Liver (tissue), 9 donors: ENCODE data around the gene TRIO. TPM values are rescaled to one million over a fixed set of nuclear protein-coding genes. Genes with fewer than 3 reads are reported as not detected.

Source experiments
- DNase-seq: peaks from one replicate; pipeline ENCODE4 v3.0.0-alpha.2; 2017; ENCODE audit warnings: low spot score
- H3K27ac ChIP-seq, 2 donors: one replicate each; pipeline ENCODE4 v1.7.0; 2013; ENCODE audit warnings: inconsistent platforms in 2 of 2, low read length in 2 of 2, control low read depth in 1 of 2, low read depth in 1 of 2, mild to moderate bottlenecking in 1 of 2
- H3K27me3 ChIP-seq, 4 donors: one replicate each; pipeline versions ENCODE4 v1.6.1 to v1.7.0; 2013; ENCODE audit warnings: low read length in 3 of 4, inconsistent platforms in 1 of 4, mild to moderate bottlenecking in 1 of 4, moderate library complexity in 1 of 4; ENCODE audit not compliant: control insufficient read depth in 4 of 4, insufficient read depth in 4 of 4
- H3K36me3 ChIP-seq, 4 donors: one replicate each; pipeline versions ENCODE4 v1.6.1 to v1.7.0; 2013; ENCODE audit warnings: low read length in 3 of 4, mild to moderate bottlenecking in 3 of 4, low read depth in 1 of 4, moderate library complexity in 1 of 4; ENCODE audit not compliant: control insufficient read depth in 4 of 4, insufficient read depth in 3 of 4
- H3K4me1 ChIP-seq, 4 donors: one replicate each; pipeline versions ENCODE4 v1.6.1 to v1.7.0; 2013; ENCODE audit warnings: low read length in 3 of 4, mild to moderate bottlenecking in 3 of 4, moderate library complexity in 1 of 4; ENCODE audit not compliant: control insufficient read depth in 4 of 4, insufficient read depth in 4 of 4
- H3K4me3 ChIP-seq, 3 donors: one replicate each; pipeline versions ENCODE4 v1.6.1 to v1.7.0; 2013; ENCODE audit warnings: low read length in 3 of 3, control low read depth in 1 of 3, low read depth in 1 of 3, mild to moderate bottlenecking in 1 of 3
- H3K9ac ChIP-seq, 2 donors: one replicate each; pipeline ENCODE4 v1.7.0; 2013; ENCODE audit warnings: low read length in 2 of 2, mild to moderate bottlenecking in 2 of 2, moderate library complexity in 2 of 2, control low read depth in 1 of 2, low read depth in 1 of 2
- H3K9me3 ChIP-seq, 4 donors: one replicate each; pipeline versions ENCODE4 v1.6.1 to v1.7.0; 2013; ENCODE audit warnings: low read length in 3 of 4; ENCODE audit not compliant: control insufficient read depth in 4 of 4
- EGR1 ChIP-seq, 2 donors: IDR thresholded peaks; 2 replicates each; pipeline ENCODE4 v1.6.1; 2016 to 2018; ENCODE audit warnings: antibody characterized with exemption in 2 of 2, low read depth in 2 of 2
- FOXA1 ChIP-seq: IDR thresholded peaks from 2 replicates; pipeline ENCODE4 v1.6.1; 2016; ENCODE audit warnings: antibody characterized with exemption
- FOXA2 ChIP-seq: IDR thresholded peaks from 2 replicates; pipeline ENCODE4 v1.6.1; 2016; ENCODE audit warnings: antibody characterized with exemption
- GABPA ChIP-seq, 2 donors: IDR thresholded peaks in 1 of 2; conservative IDR thresholded peaks in 1 of 2; 2 replicates each; pipeline ENCODE4 v1.6.1; 2016; ENCODE audit warnings: antibody characterized with exemption in 2 of 2, mild to moderate bottlenecking in 1 of 2, moderate library complexity in 1 of 2
- HNF4A ChIP-seq, 2 donors: conservative IDR thresholded peaks; 2 replicates each; pipeline ENCODE4 v1.6.1; 2016; ENCODE audit warnings: antibody characterized with exemption in 2 of 2, mild to moderate bottlenecking in 2 of 2
- HNF4G ChIP-seq: IDR thresholded peaks from 2 replicates; pipeline ENCODE4 v1.6.1; 2016; ENCODE audit warnings: antibody characterized with exemption
- JUND ChIP-seq, 2 donors: IDR thresholded peaks; 2 replicates each; pipeline ENCODE4 v1.6.1; 2016; ENCODE audit warnings: antibody characterized with exemption in 2 of 2
- NR2F2 ChIP-seq: IDR thresholded peaks from 2 replicates; pipeline ENCODE4 v1.6.1; 2016; ENCODE audit warnings: antibody characterized with exemption
- RAD21 ChIP-seq, 2 donors: IDR thresholded peaks; 2 replicates each; pipeline ENCODE4 v1.6.1; 2016; ENCODE audit warnings: antibody characterized with exemption in 2 of 2, mild to moderate bottlenecking in 2 of 2
- RXRA ChIP-seq, 2 donors: IDR thresholded peaks; 2 replicates each; pipeline ENCODE4 v1.6.1; 2017 to 2018; ENCODE audit warnings: antibody characterized with exemption in 2 of 2, mild to moderate bottlenecking in 1 of 2
- SP1 ChIP-seq: IDR thresholded peaks from 2 replicates; pipeline ENCODE4 v1.6.1; 2018; ENCODE audit warnings: antibody characterized with exemption, mild to moderate bottlenecking
- TAF1 ChIP-seq: conservative IDR thresholded peaks from 2 replicates; pipeline ENCODE4 v1.6.1; 2016; ENCODE audit warnings: antibody characterized with exemption, mild to moderate bottlenecking
- YY1 ChIP-seq: IDR thresholded peaks from 2 replicates; pipeline ENCODE4 v1.6.1; 2016; ENCODE audit warnings: antibody characterized with exemption, mild to moderate bottlenecking
- WGBS: extraction: QIAGEN DNeasy Blood & Tissue Kit; methylation state at CpG from one replicate; pipeline ENCODE4 v1.1.7; 2013; 5-methylcytosine and 5-hydroxymethylcytosine counted together
- polyA plus RNA-seq, 2 donors: library from polyadenylated mRNA; stranded (reverse) in 1 of 2; unstranded in 1 of 2; fragments of 200-250 nt in 1 of 2; fragments of >200 nt in 1 of 2; fragmentation: Nextera tagmentation in 1 of 2; extraction: Ambion mirVana in 1 of 2; gene quantifications; one replicate each; pipeline versions ENCODE4 v1.2.1 to v1.2.3, GENCODE V29; 2013 to 2015
- total RNA-seq, 2 donors: library from RNA; depleted of rRNA; stranded (reverse); fragments of >200 nt; gene quantifications; one replicate each; pipeline ENCODE4 v1.2.3, GENCODE V29; 2014
- TF ChIP-seq, protein P1 (sequence below): IDR thresholded peaks from 2 replicates; pipeline ENCODE4 v1.6.1; 2016; ENCODE audit warnings: antibody characterized with exemption
- TF ChIP-seq, protein P2 (sequence below): IDR thresholded peaks from 2 replicates; pipeline ENCODE4 v1.6.1; 2016; ENCODE audit warnings: antibody characterized with exemption, mild to moderate bottlenecking
- TF ChIP-seq, protein P3 (sequence below): fragments of 150-350 bp; IDR thresholded peaks from 2 replicates; pipeline ENCODE4 v1.5.1; 2017; ENCODE audit warnings: improper control_type of control experiment, low read depth, low read length; ENCODE audit not compliant: missing input control
- TF ChIP-seq, protein P4 (sequence below): IDR thresholded peaks from 2 replicates; pipeline ENCODE4 v1.6.1; 2016; ENCODE audit warnings: antibody characterized with exemption
- TF ChIP-seq, protein P5 (sequence below): IDR thresholded peaks from 2 replicates; pipeline ENCODE4 v1.6.1; 2016; ENCODE audit warnings: antibody characterized with exemption
- donor health status: healthy.
- donor health status: healthy.
- donor health status: healthy.
- donor health status: healthy.
- donor health status: healthy.

Gene TRIO
- total and polyA plus RNA-seq, 4 donors = 8.5 to 86.2 (median 16.0) TPM

DNA sequence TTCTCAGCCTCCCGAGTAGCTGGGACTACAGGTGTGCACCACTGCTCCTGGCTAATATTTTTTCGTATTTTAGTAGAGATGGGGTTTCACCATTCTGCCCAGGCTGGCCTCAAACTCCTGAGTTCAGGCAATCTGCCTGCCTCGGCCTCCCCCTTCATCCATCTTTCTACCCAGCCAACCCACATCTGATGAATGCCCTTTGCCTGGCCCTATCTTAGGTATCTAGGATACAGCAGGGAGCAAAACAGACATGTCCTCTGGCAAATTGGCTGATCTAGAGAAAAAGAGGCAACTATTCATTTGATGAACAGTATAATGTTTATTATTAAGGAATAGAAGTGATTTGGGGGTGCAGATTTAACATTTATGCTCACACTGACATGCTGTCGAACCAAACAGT, 123.0 kb downstream of the TRIO start:
- H3K4me3 ChIP-seq = no peak overlapping the region
- no peaks in the 10 kb centered on the region for H3K27me3 ChIP-seq
- H3K9ac ChIP-seq = no peak overlapping the region
- TF ChIP-seq RAD21 (IDR thresholded peaks at IDR 0.05) = no peak
- TF ChIP-seq RXRA (IDR thresholded peaks at IDR 0.05) = no peak
- TF ChIP-seq, protein P1, sequence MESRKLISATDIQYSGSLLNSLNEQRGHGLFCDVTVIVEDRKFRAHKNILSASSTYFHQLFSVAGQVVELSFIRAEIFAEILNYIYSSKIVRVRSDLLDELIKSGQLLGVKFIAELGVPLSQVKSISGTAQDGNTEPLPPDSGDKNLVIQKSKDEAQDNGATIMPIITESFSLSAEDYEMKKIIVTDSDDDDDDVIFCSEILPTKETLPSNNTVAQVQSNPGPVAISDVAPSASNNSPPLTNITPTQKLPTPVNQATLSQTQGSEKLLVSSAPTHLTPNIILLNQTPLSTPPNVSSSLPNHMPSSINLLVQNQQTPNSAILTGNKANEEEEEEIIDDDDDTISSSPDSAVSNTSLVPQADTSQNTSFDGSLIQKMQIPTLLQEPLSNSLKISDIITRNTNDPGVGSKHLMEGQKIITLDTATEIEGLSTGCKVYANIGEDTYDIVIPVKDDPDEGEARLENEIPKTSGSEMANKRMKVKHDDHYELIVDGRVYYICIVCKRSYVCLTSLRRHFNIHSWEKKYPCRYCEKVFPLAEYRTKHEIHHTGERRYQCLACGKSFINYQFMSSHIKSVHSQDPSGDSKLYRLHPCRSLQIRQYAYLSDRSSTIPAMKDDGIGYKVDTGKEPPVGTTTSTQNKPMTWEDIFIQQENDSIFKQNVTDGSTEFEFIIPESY = no peak
- TF ChIP-seq JUND (IDR thresholded peaks at IDR 0.05) = no peak
- TF ChIP-seq EGR1 (IDR thresholded peaks at IDR 0.05; ENCODE audit: low read depth in 2 of 2) = no peak
- no peak for TF ChIP-seq GABPA (IDR thresholded peaks at IDR 0.05 in 1 of 2, conservative IDR thresholded peaks at IDR 0.05 in 1 of 2)
- TF ChIP-seq, protein P2, sequence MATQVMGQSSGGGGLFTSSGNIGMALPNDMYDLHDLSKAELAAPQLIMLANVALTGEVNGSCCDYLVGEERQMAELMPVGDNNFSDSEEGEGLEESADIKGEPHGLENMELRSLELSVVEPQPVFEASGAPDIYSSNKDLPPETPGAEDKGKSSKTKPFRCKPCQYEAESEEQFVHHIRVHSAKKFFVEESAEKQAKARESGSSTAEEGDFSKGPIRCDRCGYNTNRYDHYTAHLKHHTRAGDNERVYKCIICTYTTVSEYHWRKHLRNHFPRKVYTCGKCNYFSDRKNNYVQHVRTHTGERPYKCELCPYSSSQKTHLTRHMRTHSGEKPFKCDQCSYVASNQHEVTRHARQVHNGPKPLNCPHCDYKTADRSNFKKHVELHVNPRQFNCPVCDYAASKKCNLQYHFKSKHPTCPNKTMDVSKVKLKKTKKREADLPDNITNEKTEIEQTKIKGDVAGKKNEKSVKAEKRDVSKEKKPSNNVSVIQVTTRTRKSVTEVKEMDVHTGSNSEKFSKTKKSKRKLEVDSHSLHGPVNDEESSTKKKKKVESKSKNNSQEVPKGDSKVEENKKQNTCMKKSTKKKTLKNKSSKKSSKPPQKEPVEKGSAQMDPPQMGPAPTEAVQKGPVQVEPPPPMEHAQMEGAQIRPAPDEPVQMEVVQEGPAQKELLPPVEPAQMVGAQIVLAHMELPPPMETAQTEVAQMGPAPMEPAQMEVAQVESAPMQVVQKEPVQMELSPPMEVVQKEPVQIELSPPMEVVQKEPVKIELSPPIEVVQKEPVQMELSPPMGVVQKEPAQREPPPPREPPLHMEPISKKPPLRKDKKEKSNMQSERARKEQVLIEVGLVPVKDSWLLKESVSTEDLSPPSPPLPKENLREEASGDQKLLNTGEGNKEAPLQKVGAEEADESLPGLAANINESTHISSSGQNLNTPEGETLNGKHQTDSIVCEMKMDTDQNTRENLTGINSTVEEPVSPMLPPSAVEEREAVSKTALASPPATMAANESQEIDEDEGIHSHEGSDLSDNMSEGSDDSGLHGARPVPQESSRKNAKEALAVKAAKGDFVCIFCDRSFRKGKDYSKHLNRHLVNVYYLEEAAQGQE = no peak
- no peak for TF ChIP-seq FOXA2
- no peak for TF ChIP-seq HNF4G
- TF ChIP-seq HNF4A (conservative IDR thresholded peaks at IDR 0.05) = no peak
- TF ChIP-seq, protein P3, sequence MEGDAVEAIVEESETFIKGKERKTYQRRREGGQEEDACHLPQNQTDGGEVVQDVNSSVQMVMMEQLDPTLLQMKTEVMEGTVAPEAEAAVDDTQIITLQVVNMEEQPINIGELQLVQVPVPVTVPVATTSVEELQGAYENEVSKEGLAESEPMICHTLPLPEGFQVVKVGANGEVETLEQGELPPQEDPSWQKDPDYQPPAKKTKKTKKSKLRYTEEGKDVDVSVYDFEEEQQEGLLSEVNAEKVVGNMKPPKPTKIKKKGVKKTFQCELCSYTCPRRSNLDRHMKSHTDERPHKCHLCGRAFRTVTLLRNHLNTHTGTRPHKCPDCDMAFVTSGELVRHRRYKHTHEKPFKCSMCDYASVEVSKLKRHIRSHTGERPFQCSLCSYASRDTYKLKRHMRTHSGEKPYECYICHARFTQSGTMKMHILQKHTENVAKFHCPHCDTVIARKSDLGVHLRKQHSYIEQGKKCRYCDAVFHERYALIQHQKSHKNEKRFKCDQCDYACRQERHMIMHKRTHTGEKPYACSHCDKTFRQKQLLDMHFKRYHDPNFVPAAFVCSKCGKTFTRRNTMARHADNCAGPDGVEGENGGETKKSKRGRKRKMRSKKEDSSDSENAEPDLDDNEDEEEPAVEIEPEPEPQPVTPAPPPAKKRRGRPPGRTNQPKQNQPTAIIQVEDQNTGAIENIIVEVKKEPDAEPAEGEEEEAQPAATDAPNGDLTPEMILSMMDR = no peak
- TF ChIP-seq, protein P4, sequence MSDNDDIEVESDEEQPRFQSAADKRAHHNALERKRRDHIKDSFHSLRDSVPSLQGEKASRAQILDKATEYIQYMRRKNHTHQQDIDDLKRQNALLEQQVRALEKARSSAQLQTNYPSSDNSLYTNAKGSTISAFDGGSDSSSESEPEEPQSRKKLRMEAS = no peak
- no peak for TF ChIP-seq SP1
- no peak for TF ChIP-seq YY1
- no peak for TF ChIP-seq FOXA1
- no peak for TF ChIP-seq TAF1
- TF ChIP-seq, protein P5, sequence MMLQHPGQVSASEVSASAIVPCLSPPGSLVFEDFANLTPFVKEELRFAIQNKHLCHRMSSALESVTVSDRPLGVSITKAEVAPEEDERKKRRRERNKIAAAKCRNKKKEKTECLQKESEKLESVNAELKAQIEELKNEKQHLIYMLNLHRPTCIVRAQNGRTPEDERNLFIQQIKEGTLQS = no peak
- no peak for TF ChIP-seq NR2F2
- WGBS = 92% methylated on average over 4 of the region's 4 CpGs
- H3K27ac ChIP-seq = no peak overlapping the region
- H3K9me3 ChIP-seq = no peaks in the 10 kb centered on the region
- no peak for DNase-seq
- no peaks in the 10 kb centered on the region for H3K36me3 ChIP-seq
- peaks cover 0 to 21% (median 16%) of the 10 kb centered on the region in 4 donors for H3K4me1 ChIP-seq
